ENCODE data around the gene MINAR1.
A peak's percentile ranks its signal among the peaks of the same experiment; 100 is the strongest.

- TF ChIP-seq EZH2phosphoT487 (IDR thresholded peaks at IDR 0.05; ENCODE audit: low read length) = no peak
- TF ChIP-seq CTCF (IDR thresholded peaks at IDR 0.05; ENCODE audit: low read length) = peak; percentile 11; the same call in 1 of the 2 replicates
Observed at GRCh38 chr15:79450648-79451047, 18.5 kb downstream of the MINAR1 start.

Data from MM.1S (cell line).